CD8-positive, alpha-beta memory T cell (primary cell): ENCODE data around the gene ZNF557. TPM values are rescaled to one million over a fixed set of nuclear protein-coding genes. Genes with fewer than 3 reads are reported as not detected.

Experiments
- CTCF ChIA-PET: fragments of 350-600 bp; sonication (Branson Sonifier 250); formaldehyde crosslinking; loops from one replicate; lab custom pipeline; 2021; ENCODE audit warnings: antibody characterized with exemption; lab: Charles Lee
- POLR2A ChIA-PET: fragments of 350-600 bp; sonication (Branson Sonifier 250); formaldehyde crosslinking; loops from one replicate; lab custom pipeline; 2021; ENCODE audit warnings: antibody characterized with exemption; lab: Charles Lee
- DNase-seq, 5 donors: peaks; one replicate each; pipeline versions ENCODE4 v3.0.0 to v3.0.0-alpha.2; 2020 to 2022; ENCODE audit warnings: mixed read lengths in 1 of 5
- H3K27ac ChIP-seq: one replicate; pipeline ENCODE4 v1.7.0; 2013; ENCODE audit warnings: low read depth, mild to moderate bottlenecking, low read length, moderate library complexity
- H3K27me3 ChIP-seq: 2 replicates; pipeline ENCODE4 v1.7.0; 2013; ENCODE audit warnings: low read length, mild to moderate bottlenecking; ENCODE audit not compliant: insufficient read depth, poor library complexity, severe bottlenecking
- H3K36me3 ChIP-seq: 2 replicates; pipeline ENCODE4 v1.7.0; 2013; ENCODE audit warnings: mild to moderate bottlenecking, low read length, moderate library complexity; ENCODE audit not compliant: insufficient read depth
- H3K4me1 ChIP-seq: 2 replicates; pipeline ENCODE4 v1.7.0; 2013; ENCODE audit warnings: mild to moderate bottlenecking, low read length, moderate library complexity; ENCODE audit not compliant: insufficient read depth
- H3K4me3 ChIP-seq: 2 replicates; pipeline ENCODE4 v1.7.0; 2013; ENCODE audit warnings: mild to moderate bottlenecking, low read length
- H3K9me3 ChIP-seq: 2 replicates; pipeline ENCODE4 v1.7.0; 2013; ENCODE audit warnings: mild to moderate bottlenecking, low read length
- H3K27ac Mint-ChIP-seq, 8 donors: one replicate each; pipeline ENCODE4 v1.8.0; 2020 to 2021; ENCODE audit warnings: mixed read lengths in 8 of 8, mild to moderate bottlenecking in 6 of 8, inconsistent platforms in 3 of 8, moderate library complexity in 3 of 8
- H3K27me3 Mint-ChIP-seq, 2 donors: one replicate each; pipeline ENCODE4 v1.8.0; 2020 to 2021; ENCODE audit warnings: mixed read lengths in 2 of 2, mild to moderate bottlenecking in 1 of 2, moderate library complexity in 1 of 2
- H3K36me3 Mint-ChIP-seq, 3 donors: one replicate each; pipeline ENCODE4 v1.8.0; 2020 to 2021; ENCODE audit warnings: mixed read lengths in 3 of 3, inconsistent platforms in 1 of 3, mild to moderate bottlenecking in 1 of 3
- H3K4me1 Mint-ChIP-seq, 3 donors: one replicate each; pipeline ENCODE4 v1.8.0; 2020 to 2021; ENCODE audit warnings: mixed read lengths in 3 of 3, inconsistent platforms in 1 of 3, mild to moderate bottlenecking in 1 of 3
- H3K4me3 Mint-ChIP-seq, 7 donors: one replicate each; pipeline ENCODE4 v1.8.0; 2020 to 2021; ENCODE audit warnings: mixed read lengths in 7 of 7, mild to moderate bottlenecking in 6 of 7, moderate library complexity in 4 of 7, inconsistent platforms in 2 of 7
- H3K9me3 Mint-ChIP-seq, 5 donors: one replicate each; pipeline ENCODE4 v1.8.0; 2020 to 2022; ENCODE audit warnings: mixed read lengths in 5 of 5, mild to moderate bottlenecking in 3 of 5, moderate library complexity in 2 of 5, inconsistent platforms in 1 of 5
- polyA plus RNA-seq: library from polyadenylated mRNA; unstranded; fragments of 300-500 nt; fragmentation: Illumina TruSeq; gene quantifications from one replicate; pipeline ENCODE4 v1.2.3, GENCODE V29; 2021
- total RNA-seq, 2 experiments: library from RNA; stranded (reverse); gene quantifications; one replicate each; pipeline ENCODE4 v1.2.3, GENCODE V29; 2021

The ZNF557 gene
- total and polyA plus RNA-seq, 3 experiments from 2014 or later: 10.2 to 12.7 (median 12.0) TPM

GRCh38 chr19:7083076-7083956 is 13.8 kb downstream of the ZNF557 start:
- no peaks in the 10 kb centered on the region for H3K27me3 Mint-ChIP-seq
- peaks cover 22 to 95% (median 88%) of the 10 kb centered on the region in 5 donors for H3K9me3 Mint-ChIP-seq
- DNase-seq: no peak
- no peaks in the 10 kb centered on the region for H3K27me3 ChIP-seq
- peaks cover 64% of the 10 kb centered on the region for H3K36me3 ChIP-seq
- no peaks in the 10 kb centered on the region for H3K4me1 Mint-ChIP-seq
- no peak overlapping the region for H3K4me3 Mint-ChIP-seq
- peaks cover 38 to 77% (median 70%) of the 10 kb centered on the region in 3 donors for H3K36me3 Mint-ChIP-seq
- H3K4me3 ChIP-seq: peak overlapping the region; percentile 9
- peak overlapping the region in 2 of 8 donors; percentile 8 to 72 for H3K27ac Mint-ChIP-seq
- ChIA-PET POLR2A (interaction anchor here (0.7 to 1.2 kb wide), 3 partner anchors 13 to 1460 kb away, joined by 3 read pairs; partner anchors contain the start of genes SAFB and ZNF557), CTCF (interaction anchor here (1.0 kb wide), 1 partner anchor 19 kb away, joined by 3 read pairs; no protein-coding TSS in a partner anchor)
- no peaks in the 10 kb centered on the region for H3K4me1 ChIP-seq
- peaks cover 75% of the 10 kb centered on the region for H3K9me3 ChIP-seq
- no peak overlapping the region for H3K27ac ChIP-seq

- H3K4me1 Mint-ChIP-seq: peaks cover 4 to 8% (median 5%) of the 10 kb centered on the region in 3 donors
- peaks cover 5 to 51% (median 19%) of the 10 kb centered on the region in 3 donors for H3K36me3 Mint-ChIP-seq
- Histone ChIP-seq H3K27me3 (no peaks in the 10 kb centered on the region), H3K4me1 (peaks cover 5% of the 10 kb centered on the region), H3K27ac (no peak overlapping the region), H3K4me3 (peak overlapping the region; percentile 40), H3K36me3 (peaks cover 9% of the 10 kb centered on the region), H3K9me3 (peaks cover 46% of the 10 kb centered on the region)
- no peaks in the 10 kb centered on the region for H3K27me3 Mint-ChIP-seq
- DNase-seq: no peak
- ChIA-PET POLR2A (no interaction called here), CTCF (interaction anchor here (0.8 kb wide), 1 partner anchor 10 kb away, joined by 3 read pairs; no protein-coding TSS in a partner anchor)
- peaks cover 15 to 79% (median 69%) of the 10 kb centered on the region in 5 donors for H3K9me3 Mint-ChIP-seq
- H3K4me3 Mint-ChIP-seq: no peak overlapping the region
- no peak overlapping the region for H3K27ac Mint-ChIP-seq
These were observed 19.5 kb downstream of the ZNF557 start for GRCh38 chr19:7088999-7089398.

GRCh38 chr19:7098096-7098495 is 28.6 kb downstream of the ZNF557 start:
- H3K27me3 Mint-ChIP-seq: peaks cover 3 to 8% of the 10 kb centered on the region in 2 donors
- H3K27ac Mint-ChIP-seq: peak overlapping the region in 7 of 8 donors; percentile 40 to 95 (median 91)
- peaks cover 3 to 24% (median 7%) of the 10 kb centered on the region in 3 donors for H3K36me3 Mint-ChIP-seq
- Histone ChIP-seq H3K27me3 (no peaks in the 10 kb centered on the region), H3K27ac (no peak overlapping the region), H3K4me1 (peaks cover 16% of the 10 kb centered on the region), H3K9me3 (peaks cover 7% of the 10 kb centered on the region), H3K4me3 (no peak overlapping the region), H3K36me3 (no peaks in the 10 kb centered on the region)
- peaks cover 21 to 30% (median 28%) of the 10 kb centered on the region in 3 donors for H3K4me1 Mint-ChIP-seq
- DNase-seq: no peak
- peak overlapping the region; percentile 91 to 97 (median 94) for H3K4me3 Mint-ChIP-seq
- POLR2A ChIA-PET: interaction anchor here (0.7 kb wide), 1 partner anchor 21 kb away, joined by 3 read pairs; no protein-coding TSS in a partner anchor
- peaks cover 18 to 40% (median 27%) of the 10 kb centered on the region in 5 donors for H3K9me3 Mint-ChIP-seq
- CTCF ChIA-PET: interaction anchor here (1.6 kb wide), 2 partner anchors 9 to 28 kb away, joined by 3 to 4 read pairs; partner anchors contain the start of gene ZNF557

- no peaks in the 10 kb centered on the region for H3K27me3 ChIP-seq
- peaks cover 18 to 34% (median 24%) of the 10 kb centered on the region in 5 donors for H3K9me3 Mint-ChIP-seq
- peaks cover 3 to 20% (median 7%) of the 10 kb centered on the region in 3 donors for H3K36me3 Mint-ChIP-seq
- H3K27ac Mint-ChIP-seq: peak overlapping the region; percentile 88 to 99 (median 92)
- H3K4me1 ChIP-seq: peaks cover 16% of the 10 kb centered on the region
- peaks cover 7% of the 10 kb centered on the region for H3K9me3 ChIP-seq
- ChIA-PET CTCF (interaction anchor here (0.6 to 1.6 kb wide), 7 partner anchors 10 to 582 kb away, joined by 3 to 4 read pairs (median 3); partner anchors contain the start of genes ARHGEF18, TRAPPC5 and ZNF557), POLR2A (interaction anchor here (0.6 to 1.7 kb wide), 5 partner anchors 22 to 255 kb away, joined by 3 to 25 read pairs (median 4); partner anchors contain the start of gene ZNF557)
- peak; percentile 74 to 91 (median 82) for DNase-seq
- peak overlapping the region; percentile 85 for H3K4me3 ChIP-seq
- H3K36me3 ChIP-seq: no peaks in the 10 kb centered on the region
- peak overlapping the region; percentile 91 to 97 (median 94) for H3K4me3 Mint-ChIP-seq
- H3K4me1 Mint-ChIP-seq: peaks cover 21 to 30% (median 28%) of the 10 kb centered on the region in 3 donors
- H3K27me3 Mint-ChIP-seq: peaks cover 3 to 8% of the 10 kb centered on the region in 2 donors
- peak overlapping the region; percentile 74 for H3K27ac ChIP-seq
These were observed 29.4 kb downstream of the ZNF557 start for GRCh38 chr19:7098701-7099596.

- CTCF ChIA-PET: interaction anchor here (0.6 to 1.6 kb wide), 7 partner anchors 10 to 582 kb away, joined by 3 to 4 read pairs (median 3); partner anchors contain the start of genes ARHGEF18, TRAPPC5 and ZNF557
- Mint-ChIP-seq H3K36me3 (peaks cover 3 to 19% (median 7%) of the 10 kb centered on the region in 3 donors), H3K4me1 (peaks cover 21 to 30% (median 28%) of the 10 kb centered on the region in 3 donors), H3K27me3 (peaks cover 3 to 8% of the 10 kb centered on the region in 2 donors), H3K4me3 (peak overlapping the region; percentile 91 to 97 (median 94)), H3K27ac (peak overlapping the region; percentile 80 to 99 (median 92)), H3K9me3 (peaks cover 18 to 32% (median 21%) of the 10 kb centered on the region in 5 donors)
- peak overlapping the region; percentile 85 for H3K4me3 ChIP-seq
- POLR2A ChIA-PET: interaction anchor here (0.6 to 1.7 kb wide), 4 partner anchors 28 to 254 kb away, joined by 3 to 25 read pairs (median 5); partner anchors contain the start of gene ZNF557
- H3K27me3 ChIP-seq: no peaks in the 10 kb centered on the region
- H3K27ac ChIP-seq: peak overlapping the region; percentile 74
- H3K9me3 ChIP-seq: peaks cover 7% of the 10 kb centered on the region
- DNase-seq: no peak
- H3K4me1 ChIP-seq: peaks cover 16% of the 10 kb centered on the region
- H3K36me3 ChIP-seq: no peaks in the 10 kb centered on the region
These were observed 30.1 kb downstream of the ZNF557 start for GRCh38 chr19:7099597-7099921.

- peaks cover 16% of the 10 kb centered on the region for H3K4me1 ChIP-seq
- H3K4me3 ChIP-seq: no peak overlapping the region
- H3K36me3 Mint-ChIP-seq: peaks cover 3 to 6% (median 4%) of the 10 kb centered on the region in 3 donors
These were observed 32.2 kb downstream of the ZNF557 start for GRCh38 chr19:7101498-7102253.

More at GRCh38 chr19:7101498-7102253, 32.2 kb downstream of the ZNF557 start:
- Histone ChIP-seq H3K27ac (no peak overlapping the region), H3K36me3 (no peaks in the 10 kb centered on the region), H3K9me3 (no peaks in the 10 kb centered on the region), H3K27me3 (no peaks in the 10 kb centered on the region)
- ChIA-PET POLR2A (interaction anchor here (0.6 kb wide), 2 partner anchors 548 to 1055 kb away, joined by 7 to 9 read pairs; no protein-coding TSS in a partner anchor), CTCF (interaction anchor here (0.8 to 3.2 kb wide), 11 partner anchors 9 to 579 kb away, joined by 3 to 12 read pairs (median 3); partner anchors contain the start of genes ARHGEF18 and TRAPPC5)
- peaks cover 21 to 30% (median 28%) of the 10 kb centered on the region in 3 donors for H3K4me1 Mint-ChIP-seq
- peaks cover 3 to 12% (median 5%) of the 10 kb centered on the region in 5 donors for H3K9me3 Mint-ChIP-seq
- DNase-seq: peak in 1 of 5 donors; percentile 43
- peaks cover 3 to 8% of the 10 kb centered on the region in 2 donors for H3K27me3 Mint-ChIP-seq
- peak overlapping the region in 4 of 8 donors; percentile 5 to 81 (median 40) for H3K27ac Mint-ChIP-seq
- H3K4me3 Mint-ChIP-seq: peak overlapping the region; percentile 9 to 68 (median 57)
